Activated CD8-positive, alpha-beta memory T cell treated with anti-CD3 and anti-CD28 coated beads, Interleukin-2, amount 50 U/mL, for 48 hours (primary cell): ENCODE measurements around the gene RBM7.

ENCODE experiments used
- DNase-seq: peaks from one replicate; pipeline ENCODE4 v3.0.0-alpha.2; 2020

The RBM7 gene

DNA sequence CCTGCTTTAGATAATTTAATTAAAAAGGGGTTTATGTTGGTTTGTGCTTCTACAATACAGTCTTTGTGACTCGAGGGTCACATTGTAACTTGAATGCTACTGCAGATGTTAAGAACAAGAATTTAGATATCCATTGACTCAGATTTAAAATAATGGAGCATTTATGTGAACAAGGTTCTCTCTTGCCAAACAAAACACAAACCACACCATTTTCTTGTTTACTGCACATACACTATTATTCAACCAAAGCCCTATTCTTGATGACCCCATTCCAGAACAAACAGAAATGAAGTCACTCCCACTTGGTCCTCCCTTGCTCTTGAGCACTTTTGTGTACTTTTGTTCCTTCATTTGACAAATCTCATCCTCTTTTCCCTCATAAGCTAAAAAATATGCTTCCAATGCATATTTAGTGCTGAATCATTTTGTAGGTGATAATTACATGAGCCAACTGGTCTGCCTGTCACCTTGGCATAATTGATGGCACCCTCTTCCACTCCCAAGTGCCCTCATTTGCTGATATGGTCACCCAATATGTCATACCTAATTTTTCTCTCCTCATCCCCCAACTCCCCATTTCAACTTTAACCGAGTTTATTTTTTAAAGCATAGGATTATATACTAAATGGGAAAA, 3.0 kb upstream of the RBM7 start:
- no peak for DNase-seq

DNA sequence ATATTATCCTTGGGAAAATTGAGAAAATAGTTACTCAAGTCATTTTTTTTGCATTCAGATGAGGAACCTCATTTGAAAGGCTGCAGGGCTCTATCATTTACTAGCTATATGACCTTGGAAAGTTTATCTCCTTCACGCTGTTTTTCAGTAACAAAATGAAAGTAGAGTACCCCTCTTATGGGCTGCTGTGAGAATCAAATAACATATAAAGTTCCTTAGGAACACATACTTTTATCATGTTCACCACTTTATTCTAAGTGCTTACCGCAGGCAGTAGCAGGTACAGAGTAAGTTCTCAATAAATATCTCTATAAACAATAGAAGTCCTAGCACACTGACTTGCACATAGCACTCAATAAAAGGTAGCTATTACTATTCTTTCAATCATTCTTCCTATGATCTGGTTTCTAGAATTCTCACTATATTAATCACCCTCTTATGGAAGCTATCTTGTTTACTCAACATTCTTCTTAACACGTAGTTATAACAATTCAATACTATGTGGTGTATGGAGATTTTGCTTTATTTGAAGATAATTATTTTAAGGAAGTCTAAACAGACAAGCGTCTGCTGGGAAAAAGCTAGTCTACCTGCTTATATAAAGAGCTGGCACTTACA, 2.1 kb upstream of the RBM7 start:
- no peak for DNase-seq

DNA sequence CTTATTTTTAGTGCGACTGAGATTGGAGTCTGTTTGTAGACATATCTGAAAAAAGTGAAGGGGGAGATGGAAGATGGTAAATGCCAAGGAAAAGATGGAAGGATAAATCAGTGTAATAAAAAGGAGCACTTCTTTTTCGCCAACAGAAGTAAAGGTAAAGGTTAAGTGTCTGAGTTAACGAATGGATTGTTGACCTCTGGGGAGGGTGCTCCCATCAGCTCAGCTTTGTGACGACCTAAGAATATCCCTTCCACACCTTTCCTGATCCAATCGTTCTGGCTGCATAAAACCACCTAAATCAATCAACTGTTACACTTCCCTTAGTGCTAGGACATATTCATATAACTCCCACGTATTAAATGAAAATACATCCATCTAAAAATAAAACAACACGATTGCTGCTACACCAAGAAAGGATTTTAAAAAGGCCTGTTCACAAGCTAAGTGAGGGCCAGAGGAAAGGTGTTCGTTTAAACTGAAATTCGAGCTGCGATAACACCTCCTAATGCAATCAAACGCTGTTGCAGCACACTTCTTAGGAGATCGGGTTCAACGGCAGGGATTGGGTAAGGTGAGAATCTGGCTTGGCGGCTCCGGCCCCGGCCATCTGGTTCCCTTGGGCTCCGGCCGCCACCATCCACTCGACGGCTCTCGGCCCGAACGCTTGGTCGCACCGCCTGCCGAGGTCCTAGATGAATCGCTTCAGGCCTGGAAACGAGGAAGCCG, 813 bp upstream of the RBM7 start:
- DNase-seq, result no peak

DNA sequence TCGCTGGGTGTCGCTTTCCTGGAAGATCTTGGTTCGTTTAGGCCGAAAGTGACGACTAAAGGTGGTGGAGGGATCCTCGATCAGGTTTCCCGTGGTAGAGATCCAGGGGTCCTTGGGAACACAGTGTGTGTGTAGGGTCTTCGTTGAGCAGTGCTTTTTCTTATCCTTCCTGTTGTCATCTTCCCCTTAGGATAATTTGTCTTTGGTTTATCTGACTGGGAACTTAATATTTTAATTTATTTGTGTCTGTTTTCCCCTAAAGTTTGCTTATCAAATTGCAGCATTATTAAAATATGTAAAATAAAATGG, 403 bp downstream of the RBM7 start:
- no peak for DNase-seq

DNA sequence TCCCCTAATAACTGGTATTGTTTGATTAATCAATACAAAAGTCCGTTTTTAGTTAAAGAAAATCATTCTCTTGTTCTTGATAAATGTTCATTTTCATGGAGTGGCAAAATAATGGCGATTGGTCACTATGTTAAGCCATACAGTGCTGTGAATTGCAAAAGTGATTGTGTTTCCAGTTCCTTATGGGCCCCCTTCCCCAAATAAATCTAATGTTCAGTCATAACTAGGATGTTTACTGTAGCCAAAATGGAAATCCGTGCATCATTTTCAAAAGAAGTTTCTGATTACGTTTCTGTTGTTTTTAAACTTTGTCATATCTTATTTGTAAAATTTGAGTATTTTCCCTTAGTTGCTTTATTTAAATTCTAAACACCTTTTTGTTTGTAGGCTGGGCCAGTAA, 845 bp downstream of the RBM7 start:
- no peak for DNase-seq

DNA sequence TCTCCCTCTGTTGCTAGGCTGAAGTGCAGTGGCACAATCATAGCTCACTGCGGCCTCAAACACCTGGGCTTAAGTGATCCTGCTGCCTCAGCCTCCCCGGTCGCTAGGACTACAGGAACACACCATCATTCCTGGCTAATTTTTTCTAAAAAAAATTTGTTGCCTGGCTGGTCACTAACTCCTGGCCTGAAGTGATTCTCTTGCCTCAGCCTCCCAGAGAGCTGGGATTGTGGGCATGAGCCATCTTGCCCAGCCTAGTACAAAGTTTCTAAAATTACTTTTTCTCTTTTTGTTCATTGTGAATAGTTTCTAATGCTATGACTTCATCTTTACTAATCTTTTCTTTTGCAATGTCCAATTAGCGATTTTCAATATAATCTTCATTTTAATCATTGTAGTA, 12.5 kb downstream of the RBM7 start:
- no peak for DNase-seq

DNA sequence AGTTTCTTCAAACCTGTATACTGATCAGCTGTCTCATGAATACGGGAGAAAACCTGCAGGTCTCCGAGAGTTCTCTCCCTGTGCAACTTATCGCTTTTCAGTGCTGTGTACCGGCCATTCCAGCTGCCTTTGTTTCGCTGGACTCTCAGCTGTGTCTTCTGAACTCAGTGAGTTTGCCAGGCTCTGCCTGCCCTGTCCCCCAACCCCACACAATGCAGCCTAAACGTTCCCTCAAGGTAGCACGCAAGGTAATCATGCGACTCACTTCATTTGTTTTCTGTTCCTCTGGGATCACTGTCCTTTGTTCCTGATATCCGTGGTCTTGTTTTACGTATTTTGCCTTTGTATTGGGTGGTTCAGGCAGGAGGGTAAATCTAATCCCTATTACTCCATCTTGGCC, 13.5 kb downstream of the RBM7 start:
- no peak for DNase-seq

DNA sequence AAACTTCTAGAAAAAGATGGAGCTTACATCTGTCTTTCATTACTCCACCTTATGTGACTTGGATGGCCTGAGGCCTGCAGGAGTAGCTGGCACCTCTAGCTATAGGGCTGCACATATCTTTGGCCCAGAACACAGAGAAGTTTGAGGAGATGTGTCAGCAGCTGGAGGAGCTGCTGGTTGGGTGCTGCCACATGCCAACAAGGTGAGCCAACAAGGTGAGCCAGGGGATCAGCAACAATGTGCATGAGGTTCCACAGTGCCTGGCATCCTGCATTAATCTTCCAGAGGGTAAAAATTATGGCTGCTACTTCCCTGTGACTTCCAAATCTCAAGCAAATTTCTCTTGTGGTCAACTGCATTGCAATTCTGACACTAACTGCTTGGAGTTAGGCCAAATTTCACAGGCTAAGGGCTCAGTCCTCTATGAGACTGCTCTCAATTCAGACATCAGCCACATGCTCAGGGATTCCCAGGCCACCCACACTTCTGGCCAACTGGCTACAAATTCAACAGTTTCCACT, 16.0 kb downstream of the RBM7 start:
- DNase-seq, result no peak

DNA sequence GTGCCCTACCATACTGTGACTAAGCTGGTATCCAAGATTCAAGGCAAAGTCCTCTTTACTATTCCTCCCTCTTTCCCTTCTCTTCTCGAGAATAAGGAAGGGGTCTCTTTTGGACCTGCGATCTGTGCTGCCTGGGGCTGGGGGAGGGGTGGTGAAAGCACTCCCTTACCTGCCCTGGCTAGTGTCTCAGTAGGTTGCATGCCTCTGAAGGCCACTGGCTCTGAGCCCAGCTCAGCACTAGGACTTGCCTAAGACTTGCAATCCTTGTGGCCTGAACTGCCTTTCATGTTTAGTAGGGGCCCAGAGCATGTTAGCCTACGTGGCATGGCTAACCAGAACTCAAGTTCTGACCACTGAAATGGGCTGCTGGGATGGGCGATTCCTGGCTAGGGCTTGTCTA, 25.8 kb downstream of the RBM7 start:
- no peak for DNase-seq

DNA sequence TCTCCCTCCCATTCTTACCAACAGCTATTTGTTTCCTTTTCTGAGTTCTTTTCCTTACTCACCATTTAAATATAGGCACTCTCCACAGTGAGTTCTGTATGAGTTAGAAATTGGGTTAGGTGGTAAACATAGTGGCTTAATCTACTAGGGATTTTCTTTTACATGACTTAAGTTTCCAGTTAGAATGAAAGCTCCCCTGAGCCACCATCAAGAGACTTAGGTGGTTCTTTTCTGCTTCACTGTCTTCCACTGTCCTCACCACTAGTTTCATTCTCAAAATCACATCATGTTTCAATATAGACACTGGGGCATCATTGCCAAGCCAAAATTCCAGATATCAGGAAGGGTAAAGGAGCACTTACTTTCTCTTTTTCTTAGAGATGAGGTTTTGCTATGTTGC, 29.8 kb downstream of the RBM7 start:
- no peak for DNase-seq

DNA sequence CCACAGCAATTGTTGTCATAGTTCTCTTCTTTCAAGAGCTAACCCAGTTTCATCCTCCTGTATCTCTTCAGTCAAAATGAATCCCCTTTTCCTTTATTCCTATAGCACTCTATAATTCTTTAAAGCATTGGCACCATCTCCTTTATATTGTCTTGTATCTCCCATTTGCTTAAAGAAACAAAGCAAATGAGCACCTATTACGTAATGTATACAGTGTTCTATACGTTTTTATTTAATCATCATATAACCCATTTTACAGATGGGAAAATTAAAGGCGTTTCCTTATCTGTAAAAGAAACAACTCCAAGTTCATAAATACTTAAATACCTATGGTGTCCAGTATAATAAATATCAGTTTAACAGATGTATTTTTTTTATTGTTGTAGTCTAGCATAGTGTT, 32.4 kb downstream of the RBM7 start:
- DNase-seq, result no peak

DNA sequence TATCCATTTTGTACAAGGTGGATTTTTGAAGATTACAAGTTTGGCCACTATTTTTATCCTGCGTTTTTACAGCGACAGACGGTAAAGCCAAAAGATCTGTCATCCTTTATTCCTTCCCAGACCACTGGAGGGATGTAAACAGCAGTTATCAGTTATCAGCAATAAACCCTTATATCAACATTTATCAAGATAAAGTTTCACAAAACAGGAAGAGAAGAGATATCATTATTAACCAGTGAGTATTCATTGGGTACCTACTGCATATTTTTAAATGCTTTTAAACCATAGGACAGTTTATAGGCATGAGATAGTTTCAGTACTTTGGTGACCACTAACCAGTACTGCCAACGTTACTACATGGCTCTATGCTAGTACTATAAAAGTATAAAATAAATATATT, 32.9 kb downstream of the RBM7 start:
- no peak for DNase-seq

DNA sequence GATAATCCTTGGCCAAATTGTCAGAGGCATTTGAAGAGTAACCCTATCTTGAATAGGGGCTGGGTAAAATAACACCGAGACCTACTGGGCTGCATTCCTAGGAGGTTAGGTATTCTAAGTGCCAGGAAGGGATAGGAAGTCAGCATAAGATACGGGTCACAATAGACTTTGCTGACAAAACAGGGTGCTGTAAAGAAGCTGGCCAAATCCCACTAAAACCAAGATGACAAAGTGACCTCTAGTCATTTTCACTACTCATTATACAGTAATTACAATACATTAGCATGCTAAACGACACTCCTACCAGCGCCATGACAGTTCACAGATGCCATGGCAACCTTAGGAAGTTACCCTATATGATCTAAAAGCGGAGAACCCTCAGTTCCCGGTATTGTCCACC, 37.8 kb downstream of the RBM7 start:
- no peak for DNase-seq

DNA sequence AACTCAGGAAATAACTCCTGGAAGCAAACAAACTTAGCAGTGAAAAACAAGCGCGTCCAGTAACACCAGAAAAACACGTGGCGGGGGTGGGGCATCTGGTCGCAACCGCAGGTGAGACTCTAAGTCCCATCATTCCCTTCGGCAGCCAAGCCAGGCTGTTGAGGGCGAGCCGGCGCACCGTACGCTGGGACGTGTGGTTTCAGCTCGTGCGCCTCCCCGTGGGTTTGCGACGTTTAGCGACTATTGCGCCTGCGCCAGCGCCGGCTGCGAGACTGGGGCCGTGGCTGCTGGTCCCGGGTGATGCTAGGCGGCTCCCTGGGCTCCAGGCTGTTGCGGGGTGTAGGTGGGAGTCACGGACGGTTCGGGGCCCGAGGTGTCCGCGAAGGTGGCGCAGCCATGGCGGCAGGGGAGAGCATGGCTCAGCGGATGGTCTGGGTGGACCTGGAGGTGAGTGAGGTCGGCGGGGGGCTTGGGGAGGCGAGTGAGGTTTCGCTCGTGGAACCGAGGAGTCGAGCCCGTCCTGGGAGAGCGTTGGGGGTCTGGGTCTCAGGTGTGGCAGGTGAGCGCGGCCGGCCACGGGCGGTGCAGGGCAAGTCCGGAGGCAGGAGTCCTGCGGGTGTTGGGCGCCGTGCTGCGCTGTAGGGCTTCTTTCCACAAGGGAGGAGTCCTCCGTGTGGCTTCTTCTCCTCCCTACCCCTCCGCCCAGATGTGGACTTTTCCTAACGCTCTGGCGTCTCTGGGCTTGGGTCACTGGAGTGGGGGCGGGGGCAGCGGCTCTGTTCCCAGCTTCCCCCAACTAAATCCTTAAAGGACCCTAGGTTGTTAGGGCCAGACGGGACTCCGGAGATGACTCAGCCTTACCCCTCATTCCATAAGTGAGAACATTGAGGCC, 39.0 kb downstream of the RBM7 start, which contains the start of gene REXO2:
Gene REXO2 (plus strand): TSS at position 239 of the 892 bp plus-strand sequence. CDS start 62 bp downstream, at position 301.
- peak; percentile 94 for DNase-seq

DNA sequence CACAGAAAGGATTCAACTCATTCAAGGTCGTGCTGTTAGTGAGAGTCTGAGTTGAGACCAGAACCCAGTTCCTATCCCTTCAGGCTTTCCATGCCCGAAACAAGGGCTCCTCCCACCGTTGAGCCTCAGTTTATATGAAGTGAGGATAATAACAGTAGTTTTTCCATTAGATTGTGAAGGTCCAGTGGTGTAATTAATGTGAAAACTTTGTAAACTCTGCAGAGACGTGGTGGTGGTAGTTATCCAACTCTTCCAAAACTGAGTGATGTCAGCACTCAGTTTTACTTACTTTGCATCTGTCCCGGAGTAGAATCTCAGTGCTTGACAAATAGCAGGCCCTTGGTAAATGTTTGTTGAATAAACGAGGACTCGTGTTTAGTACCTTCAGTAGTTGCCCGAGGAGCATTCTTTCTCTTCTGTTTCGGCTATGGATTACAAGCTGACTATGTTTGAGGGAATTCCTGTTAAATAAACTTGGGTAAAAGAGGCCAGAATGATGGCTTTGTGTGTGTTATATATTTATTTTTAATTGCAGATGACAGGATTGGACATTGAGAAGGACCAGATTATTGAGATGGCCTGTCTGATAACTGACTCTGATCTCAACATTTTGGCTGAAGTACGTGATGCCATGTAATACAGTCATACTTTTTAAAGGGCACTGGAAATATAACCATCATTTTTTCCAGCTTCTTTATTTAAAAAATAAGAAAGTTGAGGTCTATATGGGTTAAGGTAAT, 39.8 kb downstream of the RBM7 start:
- DNase-seq, result no peak

DNA sequence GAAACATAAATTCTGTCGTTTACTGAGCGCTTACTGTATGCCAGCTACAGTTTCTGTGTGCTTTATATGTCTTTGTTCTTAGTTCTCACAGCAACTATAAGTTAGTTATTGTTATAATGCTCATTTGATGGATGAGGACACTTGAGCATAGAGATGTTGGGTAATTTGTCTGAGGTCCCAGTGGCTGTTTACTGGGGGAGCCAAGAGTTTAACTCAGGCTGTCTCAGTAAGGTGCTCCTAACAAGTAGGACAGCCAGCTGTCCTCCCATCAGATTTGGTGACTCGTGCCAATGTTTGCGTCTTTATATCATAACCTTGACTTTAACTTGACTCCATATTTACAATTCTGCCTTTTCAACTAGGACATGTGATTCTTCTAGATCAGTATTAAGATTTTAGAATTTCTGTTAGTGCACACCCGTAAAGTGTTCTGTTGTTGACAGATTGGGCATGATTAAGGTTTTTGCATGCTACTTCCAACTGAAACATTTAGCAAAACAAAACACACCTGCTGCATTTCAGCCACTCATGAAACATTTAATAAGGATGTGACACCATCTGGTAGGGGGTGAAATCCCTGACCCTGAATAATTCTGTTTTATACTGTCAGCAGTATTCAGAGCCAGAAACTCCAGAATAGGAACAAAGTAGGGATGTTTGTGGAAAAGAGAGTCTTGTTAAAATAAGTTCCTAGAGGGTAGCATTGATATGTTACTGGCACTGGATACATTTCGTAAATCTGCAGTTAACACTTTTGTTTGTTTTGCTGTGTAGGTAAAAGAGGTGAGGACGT, 40.7 kb downstream of the RBM7 start:
- no peak for DNase-seq

DNA sequence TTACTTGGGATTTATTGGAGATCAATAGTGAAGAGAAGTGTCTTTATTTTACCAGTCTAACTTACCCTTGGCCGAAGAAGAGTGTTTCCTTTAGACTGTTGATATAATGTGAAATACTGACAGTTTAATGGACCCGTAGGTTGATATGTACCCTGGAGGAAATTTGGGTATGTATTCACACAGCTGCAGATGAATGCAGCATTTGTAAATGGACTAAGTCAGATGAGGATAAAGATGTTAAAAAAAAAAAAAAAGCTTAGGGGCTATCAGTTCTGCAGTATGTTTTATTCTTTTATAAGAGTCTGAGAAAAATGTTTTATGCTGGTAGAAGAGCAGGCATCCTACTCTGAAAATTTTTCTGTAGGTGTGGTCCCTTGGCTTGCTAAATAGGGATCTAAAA, 41.5 kb downstream of the RBM7 start:
- DNase-seq, result no peak

DNA sequence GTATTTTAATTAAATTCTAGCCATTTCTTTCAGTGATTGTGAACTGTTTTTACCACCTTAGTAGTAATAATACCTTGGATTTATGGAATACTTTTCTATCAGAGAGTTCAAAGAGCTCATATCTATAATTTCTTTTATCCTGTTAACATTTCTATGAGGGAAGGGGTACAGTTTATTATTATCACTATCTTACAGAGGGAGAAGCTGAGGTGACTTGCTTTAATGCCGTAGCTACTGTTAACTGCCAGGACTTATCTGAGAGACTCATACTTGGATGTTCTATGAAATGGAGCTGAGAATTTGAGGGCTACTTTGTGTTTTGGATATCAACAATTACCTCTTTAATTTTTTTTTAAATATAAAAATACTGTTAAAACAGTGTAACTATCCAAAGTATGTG, 42.1 kb downstream of the RBM7 start:
- no peak for DNase-seq

DNA sequence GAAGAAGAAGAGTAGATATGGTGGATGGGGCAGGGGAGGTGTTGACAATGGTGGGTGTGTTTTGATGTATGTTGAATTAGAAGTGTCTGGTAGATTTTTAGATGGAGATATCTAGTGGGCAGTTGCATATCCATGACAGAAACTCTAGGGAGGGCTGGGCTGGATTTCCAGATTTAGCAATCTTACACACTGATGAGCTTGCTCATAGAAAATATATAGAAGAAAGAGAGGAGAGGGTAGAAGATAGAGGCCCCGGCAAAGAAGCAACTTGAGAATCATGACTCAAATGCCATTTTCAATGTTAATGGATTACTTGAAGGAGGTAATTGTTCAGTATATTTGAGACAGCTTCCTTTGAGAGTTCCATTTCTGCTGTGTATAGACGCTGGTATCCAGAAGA, 47.0 kb downstream of the RBM7 start:
- DNase-seq, result no peak

DNA sequence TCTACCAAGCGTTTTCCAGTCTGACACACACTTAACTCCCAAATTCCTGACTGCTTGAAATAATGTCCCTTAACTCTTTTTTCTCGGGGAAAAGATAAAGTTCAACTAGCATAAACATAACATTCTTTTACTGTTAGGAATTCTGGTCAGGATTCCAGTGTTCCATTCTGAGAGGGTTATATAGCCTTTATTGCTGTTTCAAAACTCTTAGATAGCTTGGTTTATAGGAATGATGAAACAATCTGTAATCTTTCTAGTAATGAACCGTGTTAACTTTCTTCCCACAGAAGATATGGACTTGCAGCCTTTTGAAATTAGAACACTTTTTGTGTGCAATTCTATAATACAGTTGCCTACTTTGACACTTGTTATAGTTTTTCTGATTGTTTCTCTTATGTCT, 47.4 kb downstream of the RBM7 start:
- no peak for DNase-seq

DNA sequence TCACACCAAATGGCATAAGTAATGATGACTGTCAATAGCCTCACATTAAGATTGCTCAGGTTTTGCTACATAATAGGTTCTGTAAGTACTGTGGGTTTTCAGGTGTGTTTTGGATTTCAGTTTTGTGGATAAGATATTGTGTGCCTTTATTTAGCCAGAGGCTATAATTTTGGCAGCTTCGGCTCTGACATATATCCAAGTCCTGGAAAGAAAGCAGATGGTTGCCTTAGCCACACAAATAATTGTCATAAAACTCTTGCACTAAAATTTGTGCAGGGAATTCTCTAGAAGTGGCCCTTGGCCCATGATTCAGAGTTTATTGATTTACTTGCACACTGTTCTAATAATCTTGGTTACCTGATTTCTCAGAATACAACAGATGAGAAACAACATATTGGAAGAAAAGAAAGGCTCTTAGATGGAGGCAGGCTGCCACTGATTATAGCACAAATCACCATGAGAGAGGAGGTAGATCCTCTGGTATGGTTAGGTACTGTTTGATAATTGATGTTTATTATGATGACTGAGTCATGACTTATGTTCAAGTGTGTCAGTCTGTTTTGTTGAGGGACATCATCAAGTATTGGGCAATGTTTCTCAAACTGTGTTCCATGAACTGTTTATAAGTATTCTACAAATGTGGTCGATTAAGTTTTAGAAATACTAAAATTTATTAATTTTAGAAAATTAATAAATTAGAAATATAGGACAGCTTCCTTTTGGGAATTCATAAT, 48.5 kb downstream of the RBM7 start:
- DNase-seq, result no peak
